Measurements from ENCODE around the gene KRT7. TPM values are rescaled to one million over a fixed set of nuclear protein-coding genes. Genes with fewer than 3 reads are reported as not detected.

Gene KRT7
- total and polyA plus RNA-seq, 8 donors: 15.2 to 1,968 (median 28.2) TPM

DNA sequence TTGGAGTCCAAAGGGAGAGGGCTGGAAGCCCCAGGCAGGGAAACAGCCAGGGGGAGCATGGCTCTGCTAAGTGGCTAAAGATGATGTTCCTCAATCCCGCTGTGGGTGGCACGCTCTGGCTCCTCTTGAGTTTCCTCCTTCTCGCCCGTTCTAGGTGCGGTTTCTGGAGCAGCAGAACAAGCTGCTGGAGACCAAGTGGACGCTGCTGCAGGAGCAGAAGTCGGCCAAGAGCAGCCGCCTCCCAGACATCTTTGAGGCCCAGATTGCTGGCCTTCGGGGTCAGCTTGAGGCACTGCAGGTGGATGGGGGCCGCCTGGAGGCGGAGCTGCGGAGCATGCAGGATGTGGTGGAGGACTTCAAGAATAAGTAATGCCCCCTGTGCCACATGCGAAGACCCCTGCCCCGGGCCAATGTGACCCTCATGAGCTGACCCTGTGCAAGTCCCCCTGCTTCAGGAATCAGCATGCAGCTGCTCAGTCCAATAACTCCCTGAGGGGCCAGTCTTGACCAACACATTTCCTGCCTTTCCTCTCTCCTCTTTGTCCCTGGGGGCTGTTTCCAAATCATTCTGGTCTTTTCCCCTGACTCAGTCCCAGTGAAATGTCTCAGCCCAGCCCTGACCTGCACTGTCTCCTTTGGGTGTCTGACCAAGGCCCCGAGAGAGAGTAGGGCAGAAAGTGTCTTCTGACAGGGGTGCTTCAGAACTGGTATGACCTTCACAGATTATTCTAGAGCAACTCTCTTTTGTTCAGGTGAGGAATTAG, 2.1 kb downstream of the KRT7 start:
- Histone ChIP-seq H3K27me3 (peaks cover 18 to 44% of the 10 kb centered on the region in 2 donors), H3K4me3 (peak overlapping the region; percentile 30 to 45), H3K36me3 (no peaks in the 10 kb centered on the region), H3K27ac (peak overlapping the region; percentile 33 to 83), H3K9me3 (no peaks in the 10 kb centered on the region), H3K4me1 (peaks cover 5 to 26% of the 10 kb centered on the region in 2 donors)
- intact Hi-C loops (cut with DNase I): no loop called here
- no peak for ATAC-seq
- TF ChIP-seq, protein P1, sequence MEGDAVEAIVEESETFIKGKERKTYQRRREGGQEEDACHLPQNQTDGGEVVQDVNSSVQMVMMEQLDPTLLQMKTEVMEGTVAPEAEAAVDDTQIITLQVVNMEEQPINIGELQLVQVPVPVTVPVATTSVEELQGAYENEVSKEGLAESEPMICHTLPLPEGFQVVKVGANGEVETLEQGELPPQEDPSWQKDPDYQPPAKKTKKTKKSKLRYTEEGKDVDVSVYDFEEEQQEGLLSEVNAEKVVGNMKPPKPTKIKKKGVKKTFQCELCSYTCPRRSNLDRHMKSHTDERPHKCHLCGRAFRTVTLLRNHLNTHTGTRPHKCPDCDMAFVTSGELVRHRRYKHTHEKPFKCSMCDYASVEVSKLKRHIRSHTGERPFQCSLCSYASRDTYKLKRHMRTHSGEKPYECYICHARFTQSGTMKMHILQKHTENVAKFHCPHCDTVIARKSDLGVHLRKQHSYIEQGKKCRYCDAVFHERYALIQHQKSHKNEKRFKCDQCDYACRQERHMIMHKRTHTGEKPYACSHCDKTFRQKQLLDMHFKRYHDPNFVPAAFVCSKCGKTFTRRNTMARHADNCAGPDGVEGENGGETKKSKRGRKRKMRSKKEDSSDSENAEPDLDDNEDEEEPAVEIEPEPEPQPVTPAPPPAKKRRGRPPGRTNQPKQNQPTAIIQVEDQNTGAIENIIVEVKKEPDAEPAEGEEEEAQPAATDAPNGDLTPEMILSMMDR (IDR thresholded peaks at IDR 0.05): no peak
- peak in 1 of 4 donors; percentile 73 for DNase-seq

DNA sequence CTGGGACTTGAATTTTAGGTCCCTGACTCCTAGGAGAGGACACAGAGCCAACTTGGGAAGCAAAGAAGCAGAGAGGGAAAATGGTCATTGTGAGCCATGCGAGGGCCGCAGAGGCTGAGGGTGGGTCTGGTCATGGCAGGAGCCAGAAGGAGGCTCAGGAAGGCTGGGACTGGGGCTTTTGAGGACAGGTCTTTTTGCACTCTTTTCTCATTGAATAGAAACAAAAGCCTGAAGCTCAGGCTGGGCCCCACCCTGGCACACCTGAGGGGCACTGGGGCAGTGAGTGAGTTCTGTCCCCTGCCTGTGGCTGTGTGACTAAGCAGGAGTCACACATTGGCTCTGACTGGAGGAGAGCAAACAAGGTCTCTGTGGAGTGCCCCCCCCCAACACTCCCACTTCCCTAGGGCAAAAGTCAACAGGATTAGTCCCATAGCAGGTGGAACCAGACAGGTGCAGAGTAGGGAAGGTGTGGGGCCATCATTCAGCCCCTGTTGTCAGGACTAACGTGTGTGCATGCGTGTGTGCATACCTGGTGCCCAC, 2.8 kb downstream of the KRT7 start:
- no peaks in the 10 kb centered on the region for H3K36me3 ChIP-seq
- intact Hi-C loops (cut with DNase I): no loop called here
- peaks cover 18 to 43% of the 10 kb centered on the region in 2 donors for H3K27me3 ChIP-seq
- DNase-seq: peak in 2 of 4 donors; percentile 35 to 50
- ATAC-seq: peak; percentile 3
- no peaks in the 10 kb centered on the region for H3K9me3 ChIP-seq
- peaks cover 0 to 19% of the 10 kb centered on the region in 2 donors for H3K4me1 ChIP-seq
- TF ChIP-seq, protein P1 (IDR thresholded peaks at IDR 0.05): no peak
- H3K4me3 ChIP-seq: peak overlapping the region in 1 of 2 donors; percentile 45
- H3K27ac ChIP-seq: peak overlapping the region; percentile 33 to 83

DNA sequence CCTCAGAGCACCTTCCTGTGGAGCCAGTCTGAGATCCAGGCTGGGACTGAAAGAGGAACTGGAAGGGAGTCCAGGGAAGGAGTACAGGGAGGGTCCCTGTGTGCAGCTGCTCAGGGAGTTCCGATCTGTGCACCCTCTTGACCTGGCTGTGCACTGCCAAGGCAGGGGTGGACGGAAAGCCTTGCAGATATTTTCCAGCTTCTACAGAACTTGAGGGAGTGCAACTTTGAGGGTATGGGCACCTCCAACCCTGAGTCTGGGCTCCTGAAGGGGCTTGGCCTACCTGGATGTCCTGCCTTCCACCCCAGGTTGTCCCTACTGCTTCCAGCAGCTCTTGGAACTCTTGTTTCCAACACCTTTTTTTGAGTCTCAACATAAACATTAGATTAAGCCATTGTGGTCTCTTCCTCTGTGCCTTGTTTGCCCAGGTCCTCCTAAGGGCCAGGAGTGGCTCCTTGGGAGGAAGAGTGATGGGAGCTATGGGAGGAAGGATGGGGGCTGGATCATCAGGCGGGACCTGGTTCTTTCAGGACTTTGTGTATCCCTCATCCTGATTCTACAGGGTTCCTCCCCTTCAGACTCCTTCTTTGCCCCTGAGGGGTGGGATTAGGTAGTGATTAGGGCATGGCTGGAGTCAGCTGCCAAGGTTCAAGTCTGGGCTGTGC, 3.5 kb downstream of the KRT7 start:
- TF ChIP-seq, protein P1 (IDR thresholded peaks at IDR 0.05): no peak
- H3K9me3 ChIP-seq: no peaks in the 10 kb centered on the region
- DNase-seq (peak in 1 of 4 donors; percentile 9), ATAC-seq (no peak)
- no peaks in the 10 kb centered on the region for H3K36me3 ChIP-seq
- H3K4me1 ChIP-seq: peaks cover 0 to 17% of the 10 kb centered on the region in 2 donors
- peak overlapping the region in 1 of 2 donors; percentile 45 for H3K4me3 ChIP-seq
- H3K27ac ChIP-seq: no peak overlapping the region
- intact Hi-C loops (cut with DNase I): no loop called here
- peaks cover 18 to 37% of the 10 kb centered on the region in 2 donors for H3K27me3 ChIP-seq

DNA sequence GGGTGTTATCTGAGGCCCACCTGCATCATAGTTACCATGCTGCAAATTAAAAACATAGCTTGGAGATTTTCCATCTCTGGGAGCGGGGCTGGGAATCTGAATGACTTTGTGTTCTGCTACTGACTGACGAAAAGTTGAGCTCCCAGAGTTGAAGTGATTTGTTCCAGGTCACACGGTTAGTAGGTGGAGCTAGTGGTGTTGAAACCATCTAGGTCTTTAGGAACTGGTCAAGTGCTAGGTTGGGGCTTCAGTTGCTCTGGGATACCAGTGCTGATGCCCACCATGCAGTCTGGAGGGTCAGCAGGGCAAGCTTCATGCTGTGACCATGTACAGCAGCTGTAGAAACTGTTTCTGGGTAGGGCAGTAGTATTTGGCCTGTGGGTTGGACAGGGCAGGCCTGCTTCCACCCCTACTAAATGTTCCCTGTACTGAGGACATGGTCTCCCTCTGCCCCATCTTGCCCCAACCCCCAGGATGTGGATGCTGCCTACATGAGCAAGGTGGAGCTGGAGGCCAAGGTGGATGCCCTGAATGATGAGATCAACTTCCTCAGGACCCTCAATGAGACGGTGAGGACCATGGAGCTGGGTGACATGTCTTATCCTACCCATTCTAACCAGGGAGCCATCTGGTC, 5.3 kb downstream of the KRT7 start:
- Histone ChIP-seq H3K27ac (peak overlapping the region in 1 of 2 donors; percentile 42), H3K27me3 (peaks cover 5 to 19% of the 10 kb centered on the region in 2 donors), H3K9me3 (no peaks in the 10 kb centered on the region), H3K36me3 (no peaks in the 10 kb centered on the region), H3K4me3 (no peak overlapping the region), H3K4me1 (peaks cover 3 to 21% of the 10 kb centered on the region in 2 donors)
- intact Hi-C loops (cut with DNase I): no loop called here
- DNase-seq: no peak
- TF ChIP-seq, protein P1 (IDR thresholded peaks at IDR 0.05): no peak
- ATAC-seq: peak; percentile 7

Measured in left lung (tissue), 10 donors.